ENCODE results near the gene JMJD1C. TPM values are rescaled to one million over a fixed set of nuclear protein-coding genes. Genes with fewer than 3 reads are reported as not detected.

Gene JMJD1C
- total and polyA plus RNA-seq, 12 donors = 14.4 to 70.4 (median 39.2) TPM

DNA sequence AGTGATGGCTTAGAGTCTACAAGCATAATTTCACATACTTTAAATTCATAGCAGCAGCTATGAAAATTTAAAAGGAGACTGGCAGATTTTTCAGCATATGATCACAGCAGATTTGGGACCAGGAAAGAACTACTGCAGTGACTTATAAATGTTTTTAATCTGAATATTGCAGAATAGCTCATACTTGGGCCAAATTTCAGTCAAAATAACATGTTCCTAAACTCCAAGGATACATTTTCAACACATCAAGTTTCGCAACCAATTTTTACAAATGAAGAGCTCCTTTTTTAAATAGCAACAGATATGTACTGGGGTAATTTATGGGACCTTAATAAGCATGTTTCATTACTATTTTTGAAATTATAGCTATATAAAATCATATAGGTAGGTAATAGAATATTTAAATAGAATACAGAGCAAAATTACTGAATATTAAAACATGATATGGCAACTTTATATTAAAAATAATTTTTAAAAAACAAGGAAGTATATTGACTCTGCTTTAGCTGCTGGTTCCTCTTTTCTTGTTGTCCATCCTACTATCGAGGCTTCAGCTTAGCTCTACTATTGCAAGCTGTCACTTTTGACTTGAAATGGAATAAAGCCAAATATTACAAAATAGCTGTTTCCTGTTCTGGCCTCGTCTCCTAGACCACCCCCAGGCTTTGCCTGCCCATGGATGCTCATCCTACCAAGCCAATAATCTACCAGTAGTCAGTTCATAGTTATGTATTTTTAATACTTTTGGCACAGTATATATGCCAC lies 209.6 kb downstream of the JMJD1C start:
- H3K9me3 ChIP-seq = no peaks in the 10 kb centered on the region
- peak overlapping the region in 1 of 10 donors; percentile 4 for H3K4me3 ChIP-seq
- H3K27ac ChIP-seq = peak overlapping the region in 7 of 10 donors; percentile 0 to 57 (median 26)
- intact Hi-C loops (cut with DNase I) = loop anchor here in 1 of 10 donors (5.0 kb wide), 1 partner anchor 34 kb away; no protein-coding TSS in a partner anchor
- DNase-seq (no peak), ATAC-seq (peak; percentile 54 to 79 (median 75))
- H3K36me3 ChIP-seq = peaks cover 0 to 18% (median 0%) of the 10 kb centered on the region in 9 donors
- no peaks in the 10 kb centered on the region for H3K27me3 ChIP-seq
- WGBS, 2 donors = 21 to 28% methylated on average over 3 of the region's 3 CpGs
- TF ChIP-seq, protein P1, sequence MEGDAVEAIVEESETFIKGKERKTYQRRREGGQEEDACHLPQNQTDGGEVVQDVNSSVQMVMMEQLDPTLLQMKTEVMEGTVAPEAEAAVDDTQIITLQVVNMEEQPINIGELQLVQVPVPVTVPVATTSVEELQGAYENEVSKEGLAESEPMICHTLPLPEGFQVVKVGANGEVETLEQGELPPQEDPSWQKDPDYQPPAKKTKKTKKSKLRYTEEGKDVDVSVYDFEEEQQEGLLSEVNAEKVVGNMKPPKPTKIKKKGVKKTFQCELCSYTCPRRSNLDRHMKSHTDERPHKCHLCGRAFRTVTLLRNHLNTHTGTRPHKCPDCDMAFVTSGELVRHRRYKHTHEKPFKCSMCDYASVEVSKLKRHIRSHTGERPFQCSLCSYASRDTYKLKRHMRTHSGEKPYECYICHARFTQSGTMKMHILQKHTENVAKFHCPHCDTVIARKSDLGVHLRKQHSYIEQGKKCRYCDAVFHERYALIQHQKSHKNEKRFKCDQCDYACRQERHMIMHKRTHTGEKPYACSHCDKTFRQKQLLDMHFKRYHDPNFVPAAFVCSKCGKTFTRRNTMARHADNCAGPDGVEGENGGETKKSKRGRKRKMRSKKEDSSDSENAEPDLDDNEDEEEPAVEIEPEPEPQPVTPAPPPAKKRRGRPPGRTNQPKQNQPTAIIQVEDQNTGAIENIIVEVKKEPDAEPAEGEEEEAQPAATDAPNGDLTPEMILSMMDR (IDR thresholded peaks at IDR 0.05) = no peak
- peaks cover 18 to 96% (median 84%) of the 10 kb centered on the region in 9 donors for H3K4me1 ChIP-seq

DNA sequence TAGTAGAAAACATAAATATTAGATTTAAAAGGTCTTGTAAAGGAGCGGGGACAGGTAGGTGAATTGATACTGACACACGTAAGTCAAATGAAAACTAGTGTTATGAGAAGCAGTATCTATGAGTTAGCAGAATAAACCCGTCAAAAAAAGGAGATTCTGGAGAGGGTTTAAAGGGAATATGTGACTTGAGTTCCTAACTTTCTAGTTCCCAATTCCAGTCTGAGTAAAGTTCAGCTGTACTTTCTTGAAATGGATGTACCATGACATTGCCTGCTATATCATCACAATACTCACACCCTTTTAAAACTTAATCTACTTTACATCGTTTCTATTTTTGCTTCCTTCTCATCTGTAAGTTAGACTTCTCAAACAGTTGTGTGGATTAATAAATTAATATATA lies 210.5 kb downstream of the JMJD1C start:
- H3K9me3 ChIP-seq = no peaks in the 10 kb centered on the region
- H3K27ac ChIP-seq = peak overlapping the region in 3 of 10 donors; percentile 13 to 57 (median 48)
- no peak for DNase-seq
- peaks cover 18 to 90% (median 80%) of the 10 kb centered on the region in 9 donors for H3K4me1 ChIP-seq
- intact Hi-C loops (cut with DNase I) = loop anchor here in 1 of 10 donors (5.0 kb wide), 1 partner anchor 33 kb away; no protein-coding TSS in a partner anchor
- ATAC-seq = no peak
- no peak overlapping the region for H3K4me3 ChIP-seq
- H3K27me3 ChIP-seq = no peaks in the 10 kb centered on the region
- WGBS, 2 donors = 75 to 77% methylated on average over 4 of the region's 4 CpGs
- TF ChIP-seq, protein P1 (IDR thresholded peaks at IDR 0.05) = no peak
- peaks cover 0 to 10% (median 0%) of the 10 kb centered on the region in 9 donors for H3K36me3 ChIP-seq

DNA sequence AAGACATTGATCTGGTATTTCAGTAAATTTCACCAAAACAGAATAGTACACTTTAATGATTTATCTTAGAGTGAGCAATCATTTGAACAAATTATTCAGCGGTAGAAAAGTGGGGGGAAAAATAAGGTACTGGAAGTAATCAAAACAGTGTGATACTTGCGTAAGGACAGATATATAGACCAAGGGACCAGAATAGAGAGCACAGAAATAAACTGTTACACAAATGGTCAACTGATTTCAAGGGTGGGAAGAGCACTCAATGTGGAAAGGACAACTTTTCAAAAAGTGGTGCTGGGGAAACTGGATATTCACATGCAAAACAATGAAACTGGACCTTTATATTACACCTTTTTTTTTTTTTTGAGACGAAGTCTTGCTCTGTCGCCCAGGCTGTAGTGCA lies 212.7 kb downstream of the JMJD1C start:
- Histone ChIP-seq H3K9me3 (no peaks in the 10 kb centered on the region), H3K27me3 (no peaks in the 10 kb centered on the region), H3K36me3 (peaks cover 0 to 16% (median 9%) of the 10 kb centered on the region in 9 donors), H3K4me3 (no peak overlapping the region), H3K27ac (peak overlapping the region in 3 of 10 donors; percentile 0 to 29 (median 6)), H3K4me1 (peaks cover 18 to 67% (median 62%) of the 10 kb centered on the region in 9 donors)
- TF ChIP-seq, protein P1 (IDR thresholded peaks at IDR 0.05) = no peak
- DNase-seq (no peak), ATAC-seq (peak in 4 of 8 donors; percentile 40 to 58 (median 46))
- 82 to 83% methylated on average over 4 of the region's 4 CpGs for WGBS, 2 donors
- intact Hi-C loops (cut with DNase I) = no loop called here

DNA sequence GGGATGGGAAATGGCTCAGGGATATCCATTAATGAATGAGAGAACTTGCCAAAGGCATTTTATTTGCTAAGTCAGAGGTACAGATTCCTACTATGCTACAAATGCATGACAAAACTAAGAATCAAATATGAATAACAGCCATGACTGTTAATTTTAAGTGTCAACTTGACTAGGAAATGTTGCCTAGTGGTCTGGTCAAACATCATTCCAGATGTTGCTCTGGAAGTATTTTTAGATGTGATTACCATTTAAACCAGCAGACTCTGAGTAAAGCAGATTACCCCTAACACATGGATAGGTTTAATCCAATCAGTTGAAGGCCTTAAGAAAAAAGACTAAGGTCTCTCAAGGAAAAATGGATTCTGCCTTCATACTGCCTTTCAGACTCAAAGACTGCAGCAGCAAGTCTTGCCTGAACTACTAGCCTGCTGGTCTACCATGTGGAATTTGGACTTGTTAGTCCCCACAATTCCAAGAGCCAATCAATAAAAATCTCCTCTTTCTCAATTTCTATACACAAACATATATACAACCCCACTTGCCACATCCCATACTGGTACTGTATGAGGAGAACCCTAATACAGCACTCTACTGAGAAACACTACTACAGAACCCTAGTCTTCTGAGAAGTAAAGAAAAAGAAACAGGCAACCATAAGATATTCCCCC lies 213.5 kb downstream of the JMJD1C start:
- TF ChIP-seq, protein P1 (IDR thresholded peaks at IDR 0.05) = no peak
- peaks cover 17 to 61% (median 54%) of the 10 kb centered on the region in 9 donors for H3K4me1 ChIP-seq
- H3K27me3 ChIP-seq = no peaks in the 10 kb centered on the region
- peaks cover 0 to 16% (median 9%) of the 10 kb centered on the region in 9 donors for H3K36me3 ChIP-seq
- intact Hi-C loops (cut with DNase I) = no loop called here
- DNase-seq (no peak), ATAC-seq (no peak)
- H3K4me3 ChIP-seq = no peak overlapping the region
- no peaks in the 10 kb centered on the region for H3K9me3 ChIP-seq
- H3K27ac ChIP-seq = peak overlapping the region in 3 of 10 donors; percentile 0 to 29 (median 6)

Data from heart right ventricle (tissue), 16 donors.